HG03558 (cell line): ENCODE data around the gene LINC01488.

Experiments used
- ATAC-seq: cut with Tn5 transposase; IDR thresholded peaks from one replicate; pipeline ENCODE4 v1.9.1; 2021; ENCODE audit warnings: moderate number of reproducible peaks; ENCODE audit not compliant: unreplicated experiment; ENCODE audit errors: extremely low read depth

The LINC01488 gene

DNA sequence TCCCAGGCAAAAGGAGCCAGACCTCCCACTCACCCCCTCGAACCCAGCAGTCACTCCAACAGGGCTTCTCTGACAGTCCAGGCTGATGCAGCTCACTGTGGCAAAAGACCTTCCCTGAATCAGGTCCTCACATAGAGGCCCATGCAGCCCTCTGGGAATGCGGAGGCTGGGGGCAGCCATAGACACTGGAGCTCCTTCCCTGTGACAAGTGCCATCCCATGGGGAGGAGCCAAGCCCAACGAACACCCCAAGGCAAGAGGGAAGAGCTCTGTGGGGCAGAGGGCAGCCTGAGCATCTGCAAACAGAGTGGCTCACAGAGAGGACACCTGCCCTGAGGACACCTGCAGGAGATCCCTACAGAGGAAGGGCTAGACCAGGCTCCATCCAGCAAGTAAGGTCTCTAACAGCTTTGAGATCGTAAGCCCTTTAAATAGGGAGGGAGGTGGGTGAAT lies at the start of gene LINC01488:
Gene LINC01488, plus strand, starts transcription at position 271 of the 452 bp plus-strand sequence.
- no peak for ATAC-seq

DNA sequence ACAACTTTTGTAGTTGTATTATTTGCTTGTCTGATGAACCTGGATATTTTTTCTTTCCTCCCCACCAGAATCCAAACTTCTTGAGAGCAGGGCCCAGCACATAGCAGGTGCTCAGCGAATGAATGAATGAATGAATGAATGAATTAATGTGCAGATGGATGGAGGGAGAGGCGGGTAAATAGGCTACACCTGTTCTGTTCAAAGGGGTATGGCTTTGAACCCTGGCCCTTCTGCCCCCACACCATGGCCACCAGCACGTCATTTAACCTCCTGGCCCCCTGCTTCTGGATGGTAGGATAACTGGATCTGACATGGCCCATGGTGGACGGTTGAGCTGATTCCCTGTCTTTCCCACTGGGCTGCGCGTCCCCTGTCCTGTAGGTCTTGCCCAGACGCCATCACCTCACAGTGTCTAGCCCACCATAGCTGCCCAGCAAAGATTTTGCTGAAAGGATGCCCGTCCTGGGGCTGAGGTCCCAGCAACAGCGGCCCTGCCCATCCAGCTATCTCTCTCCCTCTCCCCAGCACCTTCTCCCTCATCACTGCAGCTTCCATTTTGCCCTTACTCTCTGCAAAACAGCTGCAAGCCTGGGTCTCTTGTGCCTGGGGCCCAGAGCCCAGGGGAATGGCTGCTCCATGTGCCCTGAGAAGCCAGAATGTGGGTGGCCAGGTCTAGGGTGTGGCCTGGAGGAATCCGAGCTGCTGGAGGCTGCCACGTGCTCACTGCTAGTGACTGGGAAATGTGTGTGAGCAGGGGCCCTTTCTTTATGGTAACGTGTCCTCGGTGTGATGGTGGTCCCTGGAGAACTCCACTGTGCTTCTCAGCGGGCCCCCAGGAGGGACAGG lies 49.3 kb upstream of the LINC01488 start:
- ATAC-seq = no peak

DNA sequence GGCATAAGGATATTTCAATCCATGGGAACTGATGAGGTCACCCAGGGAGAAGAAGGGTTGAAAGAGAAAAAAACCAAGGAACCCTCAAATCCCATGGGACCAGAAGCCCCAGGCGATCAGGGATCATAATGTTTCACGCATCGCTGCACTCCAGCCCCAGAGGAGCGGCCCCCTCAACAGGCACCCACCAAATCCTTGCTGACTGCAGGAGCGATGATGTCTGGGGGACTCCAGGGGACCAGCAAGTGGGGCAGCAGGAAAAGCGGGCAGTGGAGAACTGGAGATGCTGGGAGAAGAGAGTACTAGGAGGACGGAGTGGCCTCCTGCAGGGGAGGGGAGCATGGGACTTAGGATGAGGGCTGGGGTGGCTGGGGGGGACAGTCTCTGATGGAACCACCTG lies 47.7 kb upstream of the LINC01488 start:
- ATAC-seq = no peak

DNA sequence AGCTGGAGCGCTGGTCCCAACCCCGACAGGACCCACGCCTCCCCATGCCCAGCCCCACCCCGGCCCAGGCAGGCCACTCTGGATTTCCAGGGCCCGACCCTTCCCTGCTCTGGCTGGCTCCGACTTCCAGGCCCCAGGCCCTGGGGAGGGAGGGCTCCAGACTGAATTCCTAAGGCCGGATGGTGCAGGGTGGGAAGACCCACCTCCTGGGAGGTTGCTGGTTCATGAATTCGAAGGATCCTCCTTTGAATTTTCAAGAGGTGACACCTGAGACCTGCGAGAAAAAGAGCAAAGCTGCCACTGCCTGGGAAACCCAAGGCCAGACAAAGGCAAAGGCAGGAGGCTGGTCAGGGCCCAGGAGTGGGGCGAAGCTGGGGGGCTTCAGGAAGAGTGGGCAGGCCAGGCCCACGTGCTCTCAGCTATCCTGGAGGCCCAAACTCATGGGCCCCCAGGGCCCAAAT lies 47.0 kb upstream of the LINC01488 start:
- no peak for ATAC-seq

DNA sequence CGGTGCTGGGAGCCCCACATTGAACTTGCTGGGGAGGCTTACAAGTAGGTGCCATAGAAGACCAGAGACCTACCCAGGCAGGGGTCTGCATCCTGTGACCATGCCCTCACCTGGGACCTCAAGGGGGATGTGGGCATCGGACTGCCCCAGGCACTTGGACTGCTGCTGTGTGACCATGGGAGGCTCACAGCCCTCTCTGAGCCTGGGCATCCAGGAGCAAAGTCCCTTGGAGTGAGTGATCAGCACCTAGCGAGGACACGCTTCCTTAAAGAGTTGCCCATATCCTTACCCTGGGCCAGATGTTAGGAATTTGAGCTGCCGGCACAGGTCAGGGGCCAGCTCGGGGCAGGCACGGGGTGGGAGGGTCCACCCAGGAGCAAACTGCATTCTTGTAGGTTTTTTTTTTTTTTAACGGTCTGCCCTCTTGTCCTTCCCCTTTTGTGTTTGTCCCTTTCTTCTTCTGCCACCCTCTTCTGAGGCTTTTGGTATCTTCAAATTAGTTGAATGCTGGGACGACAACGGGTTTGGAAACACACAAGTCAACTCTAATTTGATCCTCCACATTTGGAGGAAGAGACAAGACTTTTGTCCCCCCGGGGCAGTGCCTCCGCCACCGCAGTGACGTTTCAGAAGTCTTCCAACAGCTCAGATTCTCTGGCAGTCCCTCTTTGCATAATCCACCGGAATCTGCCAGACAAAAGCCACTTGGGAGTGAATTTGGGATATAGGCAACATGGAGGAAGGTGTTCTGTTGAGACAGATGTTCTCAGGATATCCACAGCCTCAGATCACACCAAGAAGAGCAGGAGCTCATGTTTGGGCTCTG lies 46.1 kb upstream of the LINC01488 start:
- no peak for ATAC-seq

DNA sequence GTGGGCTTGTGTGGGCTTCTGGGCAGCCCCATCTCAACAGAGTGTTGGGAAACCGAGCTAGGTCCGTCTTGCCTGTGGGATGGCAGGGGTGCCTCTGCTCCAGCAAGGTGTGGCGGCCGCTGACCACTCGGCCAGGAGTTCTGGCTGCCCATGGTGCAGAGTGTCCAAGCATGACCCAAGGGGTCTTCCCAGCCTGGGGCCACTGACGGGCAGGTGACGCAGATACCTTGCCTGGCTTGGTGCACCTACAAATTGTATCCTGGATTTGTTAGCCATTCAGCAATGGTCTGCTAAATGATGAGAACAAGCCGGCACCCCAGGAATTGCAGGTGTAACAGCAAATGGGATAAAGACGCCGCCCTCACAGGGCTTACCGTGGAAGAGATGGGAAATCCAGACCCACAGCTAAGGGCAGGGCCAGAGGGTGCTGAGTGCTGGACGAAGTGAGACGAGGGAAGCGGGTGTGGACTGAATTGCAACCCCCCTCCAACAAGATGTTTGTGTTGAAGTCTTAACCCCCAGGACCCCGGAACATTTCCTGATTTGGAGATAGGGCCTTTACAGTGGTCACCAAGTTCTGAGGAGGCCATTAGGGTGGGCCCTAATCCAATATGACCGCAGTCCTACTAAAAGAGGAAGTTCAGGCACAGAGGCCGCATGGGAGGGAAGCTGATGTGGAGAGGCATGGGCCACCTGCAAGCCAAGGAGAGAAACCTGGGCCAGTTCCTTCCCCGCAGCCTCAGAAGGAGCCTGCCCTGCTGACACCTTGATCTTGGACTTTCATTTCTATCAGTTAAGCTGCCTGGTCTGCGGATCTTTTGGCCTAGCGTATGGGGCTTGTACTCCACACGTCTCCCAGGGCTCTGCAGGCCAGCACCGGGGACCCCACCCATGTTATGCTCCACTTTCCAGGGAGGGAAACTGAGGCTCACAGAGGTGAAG lies 45.2 kb upstream of the LINC01488 start:
- no peak for ATAC-seq

DNA sequence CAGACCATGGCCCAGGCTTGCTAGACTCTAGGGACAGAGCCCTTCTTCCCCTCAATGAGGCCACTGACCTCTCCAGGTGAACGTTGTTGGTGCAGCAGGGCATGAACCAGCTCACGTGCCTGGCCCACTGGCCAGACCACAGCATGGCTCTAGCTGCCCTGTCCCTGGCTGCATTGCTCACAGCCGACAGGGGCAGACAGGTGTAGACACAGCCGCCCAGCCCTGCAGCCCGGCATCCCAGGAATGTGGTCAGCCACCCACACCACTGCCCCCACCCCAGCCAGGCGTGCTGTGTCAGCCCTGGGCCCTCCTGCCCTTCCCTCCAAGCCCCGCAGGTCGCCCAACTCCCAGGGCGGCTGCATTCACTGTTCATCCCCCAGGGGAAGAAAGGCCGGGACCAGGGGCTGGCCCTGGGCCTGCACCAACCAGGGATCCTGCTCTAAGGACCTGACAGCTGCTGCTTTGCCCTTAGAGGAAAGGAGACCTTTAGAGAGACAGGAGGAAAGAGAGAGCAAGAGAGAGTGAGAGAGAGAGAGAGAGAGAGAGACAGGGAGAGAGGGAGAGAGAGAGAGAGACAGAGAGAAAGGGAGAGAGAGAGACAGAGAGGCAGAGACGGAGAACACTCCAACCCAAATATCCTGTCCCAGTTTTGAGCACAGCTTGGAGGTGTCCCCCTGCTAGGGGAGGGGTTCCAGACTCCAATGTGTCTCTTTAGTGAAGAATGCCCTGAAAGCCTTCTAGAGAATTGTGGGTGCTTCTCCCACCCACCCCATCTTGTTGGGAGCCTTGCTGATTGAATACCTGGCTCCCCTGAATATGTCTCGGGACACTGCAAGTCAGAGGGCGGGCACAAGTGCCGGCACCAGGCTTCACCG lies 44.2 kb upstream of the LINC01488 start:
- ATAC-seq = no peak

DNA sequence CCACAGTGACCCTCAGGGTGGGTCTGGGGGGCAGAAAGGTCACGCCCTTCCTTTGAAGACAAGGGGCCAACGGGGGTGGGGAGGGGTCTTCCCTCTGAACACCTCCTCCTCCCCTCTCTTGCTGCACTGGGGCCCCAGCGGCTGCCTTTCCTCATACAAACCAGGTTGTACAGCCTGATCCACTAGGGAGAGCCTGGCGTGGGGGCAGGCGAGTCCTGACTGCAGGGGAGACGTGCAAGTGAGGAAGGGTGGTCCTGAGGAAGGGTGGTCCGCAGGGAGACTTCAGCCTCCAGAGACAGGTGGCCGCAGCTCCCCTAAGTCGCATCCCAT lies 43.6 kb upstream of the LINC01488 start:
- ATAC-seq = no peak

DNA sequence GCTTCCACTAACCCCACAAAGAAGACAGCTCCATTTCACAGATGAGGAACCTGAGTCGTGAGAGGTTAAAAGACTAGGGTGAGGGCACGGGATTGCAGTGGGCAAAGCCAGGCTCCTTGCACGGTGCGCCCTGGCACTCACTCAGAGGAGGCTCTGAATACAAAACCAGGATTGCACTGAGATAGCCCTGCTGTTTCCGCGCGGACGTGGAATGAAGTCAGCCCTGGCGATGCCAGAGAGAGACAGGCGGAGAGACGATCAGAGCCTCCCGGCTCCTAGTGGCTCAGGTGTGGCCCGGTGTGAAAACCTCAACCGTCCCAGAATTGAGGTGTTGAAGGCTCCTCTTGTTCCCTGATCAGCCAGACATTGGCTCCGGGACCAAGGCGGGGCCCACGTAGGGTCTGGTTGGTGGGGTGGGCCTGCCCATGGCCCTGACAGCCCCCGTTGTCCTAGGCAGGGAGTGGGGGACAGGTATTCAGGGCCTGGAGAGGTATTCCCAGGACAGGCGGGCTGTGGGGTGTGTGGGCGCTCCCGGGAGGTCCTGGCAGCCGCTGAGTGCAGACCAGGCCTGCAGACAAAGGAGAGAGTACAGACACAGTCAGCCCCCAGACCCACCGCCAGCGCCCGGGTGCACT lies 43.1 kb upstream of the LINC01488 start:
- ATAC-seq = no peak

DNA sequence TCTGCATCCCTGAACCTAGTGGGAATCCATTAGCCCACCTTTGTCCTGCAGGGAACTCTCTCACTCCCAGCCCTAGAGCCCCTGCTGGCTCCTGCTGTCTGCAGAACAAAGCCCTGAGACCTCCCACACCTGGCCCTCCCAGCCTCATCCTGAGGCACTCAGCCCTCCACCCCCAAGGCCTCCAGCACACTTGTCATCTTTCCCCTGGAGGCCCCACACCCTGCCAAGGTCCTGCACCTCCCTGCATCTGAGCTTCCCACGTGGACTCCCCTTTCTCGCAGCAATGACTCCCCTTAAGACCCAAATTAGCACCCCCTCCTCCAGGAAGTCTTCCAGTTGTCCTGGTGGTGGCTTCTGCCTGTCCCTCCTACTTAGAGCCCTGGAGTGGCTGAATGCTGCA lies 42.3 kb upstream of the LINC01488 start:
- ATAC-seq = no peak

DNA sequence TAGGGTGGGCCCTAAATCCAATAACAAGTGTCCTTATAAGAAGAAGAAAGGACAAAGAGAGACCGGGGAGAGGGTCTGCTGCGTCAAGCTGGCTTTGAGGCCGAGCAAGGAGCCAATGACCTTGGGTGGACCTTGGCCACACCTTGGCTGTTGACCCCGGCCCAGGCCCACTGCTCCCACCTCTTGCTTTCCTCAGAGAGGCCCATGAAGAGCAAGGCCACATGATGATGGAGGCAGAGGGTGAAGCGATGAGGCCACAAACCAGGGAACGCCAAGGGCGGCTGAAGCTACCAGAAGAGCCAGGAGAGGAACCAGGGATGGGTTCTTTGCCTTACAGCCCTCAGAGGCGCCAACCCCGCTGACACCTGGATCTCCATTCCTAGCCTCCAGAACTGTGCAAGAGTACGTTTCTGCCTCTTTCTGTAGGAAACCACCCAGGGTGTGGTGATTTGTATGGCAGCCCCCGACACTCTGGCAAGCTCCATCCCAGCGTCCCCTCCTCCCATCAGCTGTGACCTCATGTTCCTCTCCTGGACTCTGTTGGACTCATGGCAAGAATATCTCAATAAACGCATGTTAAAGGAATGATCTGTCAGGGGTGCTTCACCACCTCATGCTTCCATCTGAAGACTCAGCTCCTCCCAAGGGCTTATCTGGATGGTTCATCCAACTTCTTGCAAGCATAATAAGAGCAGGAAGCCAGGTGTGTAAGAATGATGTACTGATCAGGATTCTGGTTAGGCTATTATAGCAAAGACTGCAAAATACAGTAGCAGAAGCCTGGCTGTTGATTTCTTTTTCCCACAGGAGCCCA lies 41.6 kb upstream of the LINC01488 start:
- no peak for ATAC-seq

DNA sequence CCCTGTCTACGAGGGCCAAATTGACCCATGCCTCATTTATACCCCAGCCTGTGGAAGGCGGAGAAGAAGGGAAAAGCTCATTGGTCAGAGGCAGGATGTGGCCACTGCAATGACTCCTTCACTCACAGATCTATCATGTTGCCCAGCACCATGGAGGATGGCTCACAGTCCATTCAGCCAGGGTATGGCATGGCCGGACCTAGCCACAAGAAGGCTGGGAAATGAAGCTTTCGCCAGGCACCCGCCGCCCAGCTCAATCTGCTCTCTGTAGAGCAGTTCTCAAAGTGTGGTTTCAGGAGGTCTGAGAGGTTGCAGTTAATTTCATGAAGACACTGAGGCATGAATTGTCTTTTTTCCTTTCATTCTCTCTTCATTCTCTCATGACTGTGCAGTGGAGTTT lies 40.6 kb upstream of the LINC01488 start:
- no peak for ATAC-seq

DNA sequence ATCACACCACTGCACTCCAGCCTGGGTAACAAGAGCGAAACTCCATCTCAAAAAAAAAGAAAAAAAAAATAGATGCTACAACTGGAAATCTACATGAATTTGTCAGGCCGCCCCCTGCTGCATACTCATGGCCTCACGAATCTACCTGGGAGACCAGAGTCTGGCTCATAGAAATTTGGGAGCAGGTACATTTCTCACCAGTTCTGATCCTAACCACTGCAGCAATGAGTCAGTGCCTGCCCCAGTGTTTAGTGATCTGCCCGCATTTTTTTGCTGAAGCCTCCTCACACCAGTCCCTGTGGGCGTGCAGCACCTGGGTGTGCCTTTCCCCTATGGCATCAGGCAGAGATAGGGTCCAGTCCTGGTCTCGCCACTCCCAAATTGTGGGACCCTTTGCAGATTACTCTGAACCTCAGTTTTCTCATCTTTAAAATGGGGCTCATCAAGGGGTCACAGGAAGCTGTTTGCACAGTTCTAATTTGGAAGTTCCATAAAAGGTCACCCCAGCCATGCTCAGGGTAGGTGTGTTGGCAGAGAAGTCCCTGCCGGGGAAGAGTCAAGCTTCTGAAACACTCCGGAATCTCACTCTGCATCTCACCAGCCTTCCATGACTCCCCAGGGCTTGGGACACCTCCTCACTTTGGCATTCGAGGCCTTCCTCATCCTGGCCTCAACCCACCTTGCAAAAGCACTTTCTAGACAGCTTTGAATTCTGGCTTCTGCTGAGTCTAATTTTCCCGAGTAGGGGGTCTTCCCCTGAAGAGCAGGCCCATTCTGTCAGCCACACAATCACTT lies 39.3 kb upstream of the LINC01488 start:
- no peak for ATAC-seq

DNA sequence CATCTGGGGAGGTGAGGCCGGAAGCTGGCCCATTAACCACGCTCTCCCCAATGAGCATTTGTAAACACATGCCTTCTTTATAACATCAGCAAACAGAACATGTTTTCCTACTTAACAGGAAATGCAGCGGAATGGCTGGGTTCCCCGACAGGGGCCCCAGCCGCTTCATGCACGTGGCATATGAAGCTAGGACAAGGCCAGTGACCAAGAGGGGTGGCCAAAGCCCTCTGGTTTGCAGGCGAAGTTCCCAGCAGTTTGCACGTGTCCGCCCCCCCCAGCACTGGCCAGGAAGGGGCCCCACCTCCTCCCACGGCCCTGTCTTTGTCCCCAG lies 38.7 kb upstream of the LINC01488 start:
- no peak for ATAC-seq

DNA sequence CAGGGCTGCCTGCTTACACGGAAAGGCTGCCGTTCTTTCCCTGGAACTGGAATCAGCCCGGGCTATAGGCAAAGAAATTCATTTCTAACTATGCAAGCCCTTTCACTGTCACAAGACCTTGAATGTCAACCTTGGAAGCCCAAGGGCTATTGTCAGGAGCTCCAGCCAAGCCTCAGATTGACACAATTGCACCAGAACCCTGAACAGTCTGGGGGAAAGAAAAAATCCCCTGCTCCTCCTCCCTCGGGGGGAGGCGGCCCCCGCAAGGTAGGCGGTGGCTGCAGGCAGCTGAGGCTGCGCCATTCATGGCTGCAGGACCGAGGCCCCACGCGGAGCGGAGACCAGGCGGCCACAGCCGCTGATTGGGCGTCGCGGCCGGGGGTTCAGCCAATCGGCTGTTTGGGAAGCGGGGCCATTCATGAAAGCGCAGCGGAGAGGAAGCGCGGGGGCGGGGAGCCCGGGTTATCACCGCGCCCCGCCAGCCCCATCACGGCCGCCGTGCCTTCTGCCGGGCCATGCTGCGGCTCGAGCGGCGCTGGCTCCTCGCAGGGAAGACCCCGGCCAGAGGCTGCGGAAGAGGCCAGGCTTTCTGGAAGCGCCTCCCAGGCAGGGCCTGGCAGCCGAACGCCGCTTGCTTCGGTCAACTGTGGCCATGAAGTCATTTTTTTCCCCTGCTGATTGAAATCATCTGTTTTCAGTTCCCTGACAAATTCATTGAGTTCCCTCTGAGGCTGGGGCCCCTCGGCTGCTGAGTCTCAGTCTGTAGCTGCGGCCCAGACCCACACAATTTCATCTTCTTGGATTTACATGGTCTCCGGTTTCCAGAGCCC lies 38.1 kb upstream of the LINC01488 start:
- ATAC-seq = peak; percentile 64

DNA sequence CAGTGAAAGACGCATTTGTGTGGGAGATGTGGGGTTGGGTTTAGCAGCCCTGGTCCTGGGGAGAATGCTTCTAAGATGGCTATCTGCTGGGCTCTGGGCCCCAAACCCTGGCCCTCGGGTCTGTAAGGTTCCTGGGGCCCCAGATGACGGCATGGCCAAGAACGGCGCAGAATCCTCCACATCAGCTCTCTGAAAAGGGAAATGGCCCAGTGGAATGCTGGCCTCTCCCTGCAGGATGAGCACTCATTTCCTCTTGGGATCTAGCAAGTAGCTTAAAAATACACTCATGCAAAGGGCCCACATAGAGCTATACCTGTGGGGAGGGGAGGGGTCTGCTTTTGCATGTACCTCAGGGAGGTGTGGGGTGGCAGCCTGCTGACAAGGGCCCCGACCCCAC lies 37.5 kb upstream of the LINC01488 start:
- no peak for ATAC-seq
